ENCODE results near the gene VARS1. TPM values are rescaled to one million over a fixed set of nuclear protein-coding genes. Genes with fewer than 3 reads are reported as not detected.
"Not testable (repeated sequence)": the region's sequence is repeated elsewhere in the genome, so short reads cannot be mapped to it uniquely, and the experiment has no call there.

VARS1 gene
- total and polyA plus RNA-seq, 2 of the 8 experiments (the other 6 are each of a cell fraction or from before 2014, with no cell fraction given), result 53.5 to 162 TPM

GRCh38 chr6:31817929-31818511, 22.5 kb upstream of the VARS1 start:
- H3K14ac ChIP-seq (ENCODE audit: insufficient read length); H2AK5ac ChIP-seq (ENCODE audit: low read depth, low read length); H3K4ac ChIP-seq (replicated peaks; ENCODE audit: insufficient read length, low read depth, low read length); H3K23ac ChIP-seq (ENCODE audit: insufficient read length); H2BK5ac ChIP-seq (ENCODE audit: low read depth, low read length); H3K4me1 ChIP-seq (replicated peaks in 1 of 4; ENCODE audit: control insufficient read depth in 3 of 4, insufficient read depth in 4 of 4, low read length in 3 of 4); H3K9ac ChIP-seq (replicated peaks in 1 of 4; ENCODE audit: extremely low read depth in 1 of 4, low read depth in 3 of 4, low read length in 3 of 4); H2BK12ac ChIP-seq (ENCODE audit: low read depth, low read length); H4K8ac ChIP-seq (ENCODE audit: extremely low read depth, insufficient read depth, low read length); H3K36me3 ChIP-seq (ENCODE audit: control insufficient read depth in 2 of 4, insufficient read depth in 4 of 4, low read length in 3 of 4); H3K79me2 ChIP-seq (ENCODE audit: control insufficient read depth in 1 of 2, insufficient read depth in 2 of 2, low read length in 2 of 2); CTCF ChIA-PET (ENCODE audit: partially characterized antibody); H4K5ac ChIP-seq (ENCODE audit: insufficient read length, low read depth, low read length); H3K27me3 ChIP-seq (replicated peaks in 1 of 4; ENCODE audit: control insufficient read depth in 3 of 4, extremely low read depth in 1 of 4, insufficient read depth in 3 of 4, low read length in 3 of 4); H3K9me3 ChIP-seq (ENCODE audit: insufficient read depth in 2 of 2, low read depth in 1 of 2, low read length in 1 of 2); FAIRE-seq; H2BK20ac ChIP-seq (ENCODE audit: low read length); H2AFZ ChIP-seq (ENCODE audit: low read length); H2BK120ac ChIP-seq (replicated peaks; ENCODE audit: low read depth, low read length); H4K20me1 ChIP-seq (replicated peaks in 1 of 2; ENCODE audit: control insufficient read depth in 1 of 2, insufficient read depth in 2 of 2, low read length in 2 of 2); H3K56ac ChIP-seq (replicated peaks; ENCODE audit: insufficient read length, low read depth, low read length); H3K79me1 ChIP-seq (ENCODE audit: low read depth, low read length); H3K27ac ChIP-seq (ENCODE audit: low read depth, low read length); H3K18ac ChIP-seq (ENCODE audit: extremely low read depth, low read length); H4K91ac ChIP-seq (replicated peaks; ENCODE audit: insufficient read length, low read length); DNase-seq (ENCODE audit: low read depth in 1 of 2, low spot score in 2 of 2); H2BK15ac ChIP-seq (ENCODE audit: low read length): not testable (repeated sequence)
- POLR2A ChIA-PET (ENCODE audit: partially characterized antibody), result interaction anchor here (0.6 to 10.9 kb wide), 7 partner anchors 8 to 104 kb away, joined by 3 to 136 read pairs (median 4); partner anchors contain the start of gene HSPA1B
- H3K23me2 ChIP-seq (ENCODE audit: low read depth, low read length), result peaks cover 12% of the 10 kb centered on the region
- WGBS, 2 experiments (ENCODE audit: extremely low coverage in 1 of 2, insufficient coverage in 1 of 2, insufficient read length in 1 of 2, insufficient replicate concordance in 2 of 2, low coverage in 1 of 2, low lambda C conversion rate in 2 of 2, missing lambda C conversion rate in 1 of 2), result 87% methylated on average over 8 of the region's 8 CpGs; no CpG with 5 or more reads in 1 of the 2 experiments
- H3K4me3 ChIP-seq (ENCODE audit: extremely low read depth in 1 of 4, insufficient read depth in 2 of 4, low read depth in 3 of 4, low read length in 4 of 4), result peak overlapping the region in 3 of 4 experiments; percentile 2 to 46 (median 18); a peak in 4 of 8 replicates
- peak overlapping the region; percentile 51 to 55; a peak in 3 of 4 replicates for H3K4me2 ChIP-seq (ENCODE audit: insufficient read depth in 1 of 2, low read depth in 2 of 2, low read length in 2 of 2)
